ENCODE data around the gene CERK.
"Not testable (repeated sequence)": the region's sequence is repeated elsewhere in the genome, so short reads cannot be mapped to it uniquely, and the experiment has no call there.

DNA sequence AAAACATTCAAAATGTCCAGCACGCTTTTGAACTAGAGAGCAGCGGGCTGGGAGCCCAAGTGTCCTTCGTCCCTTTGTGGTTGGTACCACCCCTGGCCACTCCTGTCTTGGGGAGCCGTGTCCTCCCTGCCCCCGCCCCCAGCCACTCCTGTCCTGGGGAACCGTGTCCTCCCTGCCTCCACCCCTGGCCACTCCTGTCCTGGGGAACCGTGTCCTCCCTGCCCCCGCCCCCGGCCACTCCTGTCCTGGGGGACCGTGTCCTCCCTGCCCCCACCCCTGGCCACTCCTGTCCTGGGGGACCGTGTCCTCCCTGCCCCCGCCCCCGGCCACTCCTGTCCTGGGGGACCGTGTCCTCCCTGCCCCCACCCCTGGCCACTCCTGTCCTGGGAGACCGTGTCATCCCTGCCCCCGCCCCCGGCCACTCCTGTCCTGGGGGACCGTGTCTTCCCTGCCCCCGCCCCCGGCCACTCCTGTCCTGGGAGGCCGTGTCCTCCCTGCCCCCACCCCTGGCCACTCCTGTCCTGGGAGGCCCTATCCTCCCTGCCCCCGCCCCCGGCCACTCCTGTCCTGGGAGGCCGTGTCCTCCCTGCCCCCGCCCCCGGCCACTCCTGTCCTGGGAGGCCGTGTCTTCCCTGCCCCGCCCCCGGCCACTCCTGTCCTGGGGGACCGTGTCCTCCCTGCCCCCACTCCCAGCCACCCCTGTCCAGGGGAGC lies 102.9 kb downstream of the CERK start:
- TF ChIP-seq POLR2A (IDR thresholded peaks at IDR 0.05; ENCODE audit: low read length); GATA1 (IDR thresholded peaks at IDR 0.05; ENCODE audit: low read depth, low read length): not testable (repeated sequence)
